DND-41 (cell line): ENCODE measurements around the gene TMX2.

Experiments used
- ATAC-seq: fragments of 200-7000 bp; cut with Tn5 transposase; 3 replicates; pipeline ENCODE4 v1.9.1; 2021; ENCODE audit warnings: low read depth; ENCODE audit not compliant: insufficient read depth
- DNase-seq: peaks from one replicate; pipeline ENCODE4 v3.0.0-alpha.2; 2020
- H2AFZ ChIP-seq: 2 replicates; pipeline ENCODE4 v1.6.0; 2012; ENCODE audit warnings: low read depth, low read length
- H3K27ac ChIP-seq: 2 replicates; pipeline ENCODE4 v1.5.1; 2012; ENCODE audit warnings: low read length, inconsistent platforms
- H3K27me3 ChIP-seq: fragments of 200-600 bp; sonication (generic); 2 replicates; pipeline ENCODE4 v1.6.0; 2012; ENCODE audit warnings: low read length, mild to moderate bottlenecking, inconsistent platforms; ENCODE audit not compliant: insufficient read depth, poor library complexity
- H3K36me3 ChIP-seq: 2 replicates; pipeline ENCODE4 v1.5.1; 2012; ENCODE audit warnings: low read length, inconsistent platforms; ENCODE audit not compliant: insufficient read depth
- H3K4me1 ChIP-seq: 2 replicates; pipeline ENCODE4 v1.5.1; 2012; ENCODE audit warnings: mild to moderate bottlenecking, low read length; ENCODE audit not compliant: insufficient read depth
- H3K4me2 ChIP-seq: 2 replicates; pipeline ENCODE4 v1.6.0; 2012; ENCODE audit warnings: mild to moderate bottlenecking, moderate library complexity, low read length, inconsistent platforms; ENCODE audit not compliant: insufficient read depth
- H3K4me3 ChIP-seq, 2 experiments: fragments of 200-600 bp in 1 of 2; shearing (Covaris generic) in 1 of 2; 2 replicates each; pipeline ENCODE4 v1.5.1; 2012 to 2016; ENCODE audit warnings: inconsistent platforms in 2 of 2, low read length in 2 of 2, mild to moderate bottlenecking in 2 of 2, low read depth in 1 of 2, moderate library complexity in 1 of 2
- H3K79me2 ChIP-seq: 2 replicates; pipeline ENCODE4 v1.6.0; 2012; ENCODE audit warnings: low read length, inconsistent platforms; ENCODE audit not compliant: insufficient read depth
- H3K9ac ChIP-seq: 2 replicates; pipeline ENCODE4 v1.6.0; 2012; ENCODE audit warnings: low read depth, mild to moderate bottlenecking, inconsistent platforms, low read length, moderate library complexity
- H3K9me3 ChIP-seq: 2 replicates; pipeline ENCODE4 v1.5.1; 2012; ENCODE audit warnings: low read length, moderate library complexity, mild to moderate bottlenecking, inconsistent platforms; ENCODE audit not compliant: insufficient read depth, severe bottlenecking
- H4K20me1 ChIP-seq: 2 replicates; pipeline ENCODE4 v1.6.0; 2012; ENCODE audit warnings: low read length; ENCODE audit not compliant: insufficient read depth
- CTCF ChIP-seq: IDR thresholded peaks from 2 replicates; pipeline ENCODE4 v1.5.1; 2012; ENCODE audit warnings: borderline replicate concordance, low read length, moderate library complexity, mild to moderate bottlenecking; ENCODE audit not compliant: poor library complexity, severe bottlenecking; ENCODE audit errors: extremely low read depth
- EZH2 ChIP-seq: IDR thresholded peaks from 3 replicates; pipeline ENCODE4 v1.6.1; 2012; ENCODE audit warnings: borderline replicate concordance, low read depth, mild to moderate bottlenecking, moderate library complexity, low read length, inconsistent platforms; ENCODE audit not compliant: severe bottlenecking

TMX2 gene

DNA sequence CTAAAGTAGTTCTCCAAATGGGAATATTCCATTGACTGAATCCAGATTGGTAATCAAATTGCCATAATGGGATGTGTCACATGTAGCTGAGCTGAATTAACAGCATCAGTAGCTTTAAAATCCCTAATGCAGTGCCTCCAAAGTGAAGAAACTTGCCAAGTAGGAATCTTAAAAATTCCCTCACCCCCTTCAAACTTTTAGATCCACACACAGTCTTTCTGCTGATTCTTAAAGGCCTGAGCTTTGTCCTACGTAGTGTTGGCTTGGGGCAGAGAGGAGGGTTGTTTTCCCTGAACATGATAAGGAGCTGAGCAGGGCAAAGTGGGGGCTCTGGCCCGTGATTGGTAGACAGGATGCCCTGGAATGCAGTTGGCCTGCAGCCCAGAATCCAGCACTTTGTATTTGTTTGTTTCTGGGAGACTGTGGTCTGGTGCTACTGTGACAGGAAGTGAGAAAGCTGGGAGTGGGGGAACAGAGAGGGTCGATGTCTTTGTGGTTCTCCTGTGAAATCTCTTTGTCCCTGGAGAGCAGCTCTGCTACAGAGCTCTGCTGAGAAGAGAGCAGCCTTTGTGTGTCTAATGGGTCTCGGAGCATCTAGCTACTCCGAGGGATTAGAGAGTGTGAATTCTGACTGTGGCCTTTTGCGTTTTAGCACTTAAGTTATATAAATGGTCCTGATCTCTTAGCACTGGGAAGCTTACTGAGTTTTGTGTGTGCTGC, 66.1 kb downstream of the TMX2 start:
- ATAC-seq (peak; percentile 79), DNase-seq (peak; percentile 45)
- H2AFZ ChIP-seq: peak overlapping the region; percentile 12
- H4K20me1 ChIP-seq: no peaks in the 10 kb centered on the region
- peak overlapping the region; percentile 13 for H3K9ac ChIP-seq
- TF ChIP-seq EZH2 (no peak), CTCF (no peak)
- H3K4me2 ChIP-seq: peak overlapping the region; percentile 25; the same call in 1 of the 2 replicates
- H3K79me2 ChIP-seq: peaks cover 33% of the 10 kb centered on the region; the same call in 1 of the 2 replicates
- H3K27ac ChIP-seq: peak overlapping the region; percentile 51
- H3K36me3 ChIP-seq: no peaks in the 10 kb centered on the region
- H3K4me3 ChIP-seq: no peak overlapping the region
- H3K4me1 ChIP-seq: peaks cover 34% of the 10 kb centered on the region
- no peaks in the 10 kb centered on the region for H3K9me3 ChIP-seq
- no peaks in the 10 kb centered on the region for H3K27me3 ChIP-seq

GRCh38 chr11:57779276-57779675, 66.9 kb downstream of the TMX2 start:
- no peak for ATAC-seq
- Histone ChIP-seq H3K36me3 (no peaks in the 10 kb centered on the region), H2AFZ (no peak overlapping the region), H3K27me3 (no peaks in the 10 kb centered on the region), H3K79me2 (peaks cover 33% of the 10 kb centered on the region; the same call in 1 of the 2 replicates), H3K27ac (peak overlapping the region; percentile 4; the same call in 1 of the 2 replicates), H3K9ac (no peak overlapping the region), H4K20me1 (no peaks in the 10 kb centered on the region), H3K4me1 (peaks cover 34% of the 10 kb centered on the region), H3K9me3 (no peaks in the 10 kb centered on the region), H3K4me2 (no peak overlapping the region), H3K4me3 (no peak overlapping the region)
- DNase-seq: no peak
- TF ChIP-seq EZH2 (no peak), CTCF (no peak)

- no peak overlapping the region for H3K27ac ChIP-seq
- peaks cover 29% of the 10 kb centered on the region for H3K4me1 ChIP-seq
- no peaks in the 10 kb centered on the region for H3K27me3 ChIP-seq
- TF ChIP-seq EZH2 (no peak), CTCF (no peak)
- no peak overlapping the region for H3K4me3 ChIP-seq
- H4K20me1 ChIP-seq: no peaks in the 10 kb centered on the region
- no peak for ATAC-seq
- H3K36me3 ChIP-seq: no peaks in the 10 kb centered on the region
- no peak overlapping the region for H3K9ac ChIP-seq
- no peaks in the 10 kb centered on the region for H3K9me3 ChIP-seq
- peaks cover 20% of the 10 kb centered on the region; the same call in 1 of the 2 replicates for H3K79me2 ChIP-seq
- H2AFZ ChIP-seq: no peak overlapping the region
- H3K4me2 ChIP-seq: no peak overlapping the region
- no peak for DNase-seq
Observed at GRCh38 chr11:57781529-57781943, 69.1 kb downstream of the TMX2 start.

- Histone ChIP-seq H3K27me3 (no peaks in the 10 kb centered on the region), H3K9me3 (no peaks in the 10 kb centered on the region), H2AFZ (no peak overlapping the region), H3K27ac (no peak overlapping the region), H3K4me1 (peaks cover 39% of the 10 kb centered on the region), H3K36me3 (no peaks in the 10 kb centered on the region), H3K79me2 (peaks cover 31% of the 10 kb centered on the region; the same call in 1 of the 2 replicates), H3K4me3 (no peak overlapping the region), H3K9ac (no peak overlapping the region), H4K20me1 (no peaks in the 10 kb centered on the region), H3K4me2 (no peak overlapping the region)
- ATAC-seq (no peak), DNase-seq (no peak)
- TF ChIP-seq EZH2: no peak
- no peak for TF ChIP-seq CTCF
Observed at GRCh38 chr11:57785072-57785471, 72.7 kb downstream of the TMX2 start.
